GM18870 (cell line): Measurements from ENCODE around the gene RAD51B.

Experiments
- ATAC-seq: cut with Tn5 transposase; IDR thresholded peaks from one replicate; pipeline ENCODE4 v1.9.1; 2021; ENCODE audit warnings: moderate library complexity; ENCODE audit not compliant: unreplicated experiment

The RAD51B gene

GRCh38 chr14:68719634-68720384 lies 900.2 kb downstream of the RAD51B start:
- no peak for ATAC-seq

DNA sequence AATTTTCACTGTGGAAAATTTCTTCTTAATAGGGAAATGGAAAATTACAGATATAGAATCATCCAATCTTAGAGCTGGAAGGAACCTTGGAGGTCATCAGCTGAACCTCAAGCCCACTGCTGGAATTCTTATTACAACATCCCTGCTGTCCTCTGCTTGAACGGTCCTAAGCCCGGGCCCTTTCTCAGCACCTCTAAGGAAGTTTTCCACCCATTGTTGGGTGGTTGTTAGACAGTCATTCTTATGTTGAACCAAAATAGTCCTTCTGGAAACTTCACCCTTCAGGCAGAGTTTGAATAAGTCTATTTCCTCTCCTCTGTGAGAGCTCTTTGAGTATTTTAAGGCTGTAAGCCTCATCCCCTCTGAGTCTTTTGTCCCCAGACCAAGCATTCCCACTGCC lies 902.6 kb downstream of the RAD51B start:
- ATAC-seq, result no peak

DNA sequence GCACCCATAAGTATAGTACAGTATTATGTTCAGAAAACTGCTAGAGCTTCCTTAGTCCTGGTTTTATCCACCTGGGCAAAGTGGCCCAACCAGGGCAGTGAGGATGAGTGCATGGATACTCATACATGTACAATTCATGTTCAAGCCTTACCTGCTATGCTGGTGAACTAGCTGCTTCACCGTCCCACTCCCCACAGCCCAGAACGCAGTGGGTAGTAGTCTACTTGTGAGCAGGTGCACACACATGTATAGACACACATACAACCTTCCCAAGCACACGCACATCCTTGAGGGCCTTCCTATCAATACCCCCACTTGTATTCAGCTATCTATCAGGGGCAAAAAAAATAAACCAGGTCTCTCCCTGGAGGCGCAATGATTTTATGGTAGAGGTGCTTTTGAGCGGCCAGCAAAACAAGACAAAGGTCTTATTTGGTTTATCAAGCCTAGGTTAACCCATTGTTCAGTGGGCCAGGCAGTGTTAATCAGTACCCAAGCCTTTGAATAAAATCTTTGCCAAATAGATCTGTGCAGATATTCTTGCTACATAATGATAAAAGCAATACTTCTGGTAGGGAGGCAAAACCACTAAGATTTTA lies 903.5 kb downstream of the RAD51B start:
- no peak for ATAC-seq

DNA sequence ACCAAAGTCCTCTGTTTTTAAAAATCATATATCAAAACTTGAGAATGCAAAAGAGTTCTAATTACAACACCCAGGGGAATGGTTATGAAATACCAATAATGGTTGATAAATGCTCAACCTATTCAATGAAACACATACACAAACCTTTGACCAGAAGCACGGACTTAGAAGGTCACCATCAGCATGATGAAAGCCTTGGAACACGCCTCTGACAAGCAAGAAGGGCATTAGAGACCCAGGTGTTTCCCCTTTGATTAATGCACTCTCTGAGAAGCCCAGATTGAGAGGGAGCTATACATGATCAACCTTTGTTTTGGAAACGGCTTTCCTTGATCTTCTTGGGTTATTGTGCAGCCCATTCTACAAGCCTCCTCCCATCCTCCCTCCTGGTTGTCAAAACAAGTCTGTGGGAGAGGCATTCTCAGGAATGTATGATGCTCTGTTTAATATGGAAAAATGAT lies 904.3 kb downstream of the RAD51B start:
- ATAC-seq, result no peak

GRCh38 chr14:68724914-68725313 lies 905.3 kb downstream of the RAD51B start:
- ATAC-seq, result no peak

DNA sequence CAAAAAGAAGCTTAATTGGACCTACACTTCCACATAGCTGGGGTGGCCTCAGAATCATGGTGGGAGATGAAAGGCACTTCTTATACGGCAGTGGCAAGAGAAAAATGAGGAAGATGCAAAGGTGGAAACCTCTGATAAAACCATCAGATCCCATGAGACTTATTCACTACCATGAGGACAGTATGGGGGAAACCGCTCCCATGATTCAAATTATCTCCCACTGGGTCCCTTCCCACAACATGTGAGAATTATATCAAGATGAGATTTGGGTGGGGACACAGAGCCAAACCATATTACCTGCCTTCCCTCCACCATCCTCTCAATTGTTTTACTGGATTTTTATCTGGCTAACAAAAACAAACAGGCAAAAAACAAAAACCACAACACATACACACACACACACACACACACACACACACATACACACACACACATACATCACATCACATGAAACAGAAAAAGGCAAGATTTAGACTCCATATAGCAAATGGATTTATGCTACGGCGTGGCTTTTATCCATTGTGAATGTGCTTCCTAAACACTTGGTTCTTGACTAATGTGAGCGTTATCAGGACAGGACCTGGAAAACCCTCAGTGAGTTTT lies 906.6 kb downstream of the RAD51B start:
- ATAC-seq, result no peak

- no peak for ATAC-seq
Measured at GRCh38 chr14:68727315-68728047, 907.9 kb downstream of the RAD51B start.

DNA sequence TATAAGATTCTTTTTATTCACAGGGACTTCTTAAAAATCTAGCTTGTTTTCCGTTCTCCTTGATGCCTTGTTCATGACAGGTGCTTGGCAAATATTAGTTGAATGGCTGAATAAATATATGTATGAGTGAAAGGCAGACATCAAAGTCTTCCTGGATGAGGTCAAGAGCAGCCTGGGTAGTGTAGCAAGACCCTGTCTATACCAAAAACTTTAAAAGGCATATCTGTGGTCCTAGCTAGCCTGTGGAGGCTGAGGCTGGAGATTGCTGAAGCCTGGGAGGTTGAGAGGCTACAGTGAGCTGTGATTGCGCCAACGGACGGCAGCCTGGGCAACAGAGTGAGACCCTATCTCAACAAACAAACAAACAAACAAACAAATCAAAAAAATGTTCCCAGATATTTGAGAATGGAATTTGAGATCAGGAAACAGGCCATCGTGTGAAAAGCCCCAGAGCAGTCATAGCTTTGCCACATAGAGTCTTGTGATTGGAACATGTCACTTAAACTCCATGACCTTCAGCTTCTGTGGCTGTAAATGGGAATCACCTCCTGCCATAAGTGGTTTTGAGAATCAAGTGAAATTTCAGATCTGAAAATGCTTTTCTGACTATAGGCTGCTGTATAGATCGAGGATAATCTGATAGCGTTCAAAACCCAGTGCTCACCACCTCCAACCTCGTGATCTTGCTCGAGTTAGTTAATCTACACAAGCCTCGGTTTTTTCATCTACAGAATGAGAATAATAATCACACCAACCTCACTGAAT lies 908.9 kb downstream of the RAD51B start:
- ATAC-seq, result no peak

DNA sequence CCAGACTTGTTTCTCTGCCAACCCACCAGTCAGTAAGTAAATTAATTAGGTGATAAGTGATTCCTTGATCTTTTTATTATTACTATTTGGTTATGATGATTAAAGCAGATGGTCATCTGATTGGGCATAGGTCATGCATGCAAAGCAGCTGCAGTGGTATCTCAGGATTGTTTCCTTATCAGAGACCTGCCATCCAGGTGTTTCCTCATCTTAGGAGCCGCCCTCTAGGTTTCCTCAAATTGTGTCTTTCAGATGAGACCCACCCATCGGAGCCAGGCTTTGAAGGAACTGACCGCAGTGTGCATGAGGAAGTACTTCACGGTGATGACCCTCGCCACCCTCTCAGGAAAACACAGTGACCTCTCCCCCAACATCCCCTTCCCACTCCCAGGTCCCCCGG lies 910.0 kb downstream of the RAD51B start:
- no peak for ATAC-seq

DNA sequence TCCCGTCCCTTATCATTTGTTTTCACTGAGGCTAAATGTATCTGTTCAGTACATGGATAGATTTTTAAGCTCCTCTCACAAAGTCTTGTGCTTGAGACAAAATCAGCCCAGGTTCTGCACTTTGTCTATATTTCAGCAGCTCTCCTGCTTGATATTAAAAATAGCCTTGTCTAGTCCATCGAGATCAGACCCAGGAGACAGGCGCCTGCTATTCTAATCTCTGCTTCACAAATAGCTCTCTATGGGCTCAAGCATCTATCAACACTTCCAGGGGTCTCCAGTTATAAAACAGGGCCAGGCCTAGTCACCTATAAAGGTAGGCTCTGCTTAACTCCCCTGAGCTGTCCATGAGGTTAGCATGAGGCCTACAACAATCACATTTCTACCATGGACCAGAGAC lies 910.8 kb downstream of the RAD51B start:
- ATAC-seq, result no peak

DNA sequence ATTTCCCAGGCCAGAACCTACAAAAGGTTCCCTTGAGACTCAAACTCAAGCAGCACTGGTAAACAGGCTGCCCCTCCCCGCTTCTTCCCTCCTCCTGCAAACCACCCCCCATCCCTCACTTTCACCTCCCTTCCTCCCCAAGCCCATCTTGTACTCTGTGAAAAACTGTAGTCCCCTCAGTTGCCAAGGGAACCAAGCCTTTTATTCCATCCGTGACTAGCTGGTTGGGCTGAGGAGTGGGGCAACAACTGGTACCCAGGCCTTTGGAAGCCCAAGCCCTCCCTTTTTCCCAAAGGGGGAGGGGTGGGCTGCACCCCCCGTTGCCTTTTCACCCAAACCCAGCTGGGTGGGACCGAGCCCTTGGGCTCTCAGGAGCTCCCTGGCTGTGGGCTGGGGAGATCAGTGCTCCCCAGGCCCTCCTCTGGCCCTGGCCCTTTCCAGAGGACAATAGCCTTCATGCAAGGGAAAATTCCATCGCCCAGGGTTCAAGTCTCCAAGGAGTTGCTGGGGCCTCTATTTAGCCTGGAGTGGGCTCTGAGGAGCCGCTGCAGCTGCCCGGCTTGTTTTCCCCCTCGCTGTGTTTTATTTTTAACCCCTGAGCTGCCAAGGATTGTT lies 911.3 kb downstream of the RAD51B start:
- ATAC-seq, result no peak

- no peak for ATAC-seq
Measured at GRCh38 chr14:68733086-68733914, 913.7 kb downstream of the RAD51B start.

- peak; percentile 58 for ATAC-seq
Measured at GRCh38 chr14:68734231-68734732, 914.7 kb downstream of the RAD51B start.

DNA sequence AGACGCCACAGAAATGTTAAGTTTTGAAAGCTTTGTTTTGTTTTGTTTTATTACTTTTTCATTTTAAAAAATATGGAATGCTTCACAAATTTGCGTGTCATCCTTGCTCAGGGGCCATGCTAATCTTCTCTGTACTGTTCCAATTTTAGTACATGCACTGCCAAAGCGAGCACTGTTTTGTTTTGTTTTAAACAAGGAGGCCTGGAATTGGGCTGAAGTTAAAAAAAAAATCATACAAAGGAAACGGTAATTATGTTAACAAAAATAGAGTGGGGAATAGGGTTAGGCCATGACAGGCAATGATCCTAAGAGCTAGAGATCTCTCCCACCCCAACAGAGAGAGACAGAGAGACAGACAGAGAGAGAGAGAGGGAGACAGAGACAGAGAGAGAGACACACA lies 916.3 kb downstream of the RAD51B start:
- no peak for ATAC-seq

DNA sequence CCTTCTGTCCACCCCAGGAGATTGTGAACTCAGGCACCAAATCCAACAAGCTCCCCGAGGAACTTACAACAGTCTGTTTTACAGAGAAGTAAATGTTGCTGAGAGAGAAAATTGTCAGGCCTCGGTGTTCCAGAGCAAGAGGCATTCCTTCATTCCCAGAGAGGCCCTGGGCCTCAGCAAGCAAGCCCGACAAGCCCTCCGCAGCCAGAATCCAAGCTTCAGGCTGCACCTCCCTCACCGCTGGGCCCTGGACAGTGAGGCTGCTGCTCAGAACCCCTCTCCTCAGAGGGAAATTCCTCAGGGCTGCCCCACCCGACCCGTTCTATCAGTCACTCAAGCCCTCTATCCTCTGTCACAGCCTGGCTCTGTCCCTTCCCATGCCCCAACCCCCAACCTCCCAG lies 916.9 kb downstream of the RAD51B start:
- no peak for ATAC-seq

GRCh38 chr14:68737086-68737485 lies 917.5 kb downstream of the RAD51B start:
- no peak for ATAC-seq

DNA sequence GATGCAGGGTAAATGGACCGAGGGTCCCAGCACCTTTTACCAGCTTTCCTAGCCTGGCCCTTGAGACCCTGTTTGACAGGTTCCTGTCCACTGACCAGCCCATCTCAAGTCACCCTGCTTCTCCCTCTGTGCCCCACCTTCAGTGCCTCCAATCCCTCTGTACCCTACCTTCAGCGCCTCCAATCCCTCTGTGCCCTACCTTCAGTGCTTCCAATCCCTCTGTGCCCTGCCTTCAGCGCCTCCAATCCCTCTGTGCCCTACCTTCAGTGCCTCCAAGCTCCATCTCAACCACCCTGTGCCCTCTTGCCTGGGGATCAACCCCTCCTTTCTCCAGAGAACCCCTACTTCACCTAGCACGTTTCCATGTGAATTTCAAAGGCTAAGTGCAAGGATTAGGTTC lies 919.0 kb downstream of the RAD51B start:
- no peak for ATAC-seq

DNA sequence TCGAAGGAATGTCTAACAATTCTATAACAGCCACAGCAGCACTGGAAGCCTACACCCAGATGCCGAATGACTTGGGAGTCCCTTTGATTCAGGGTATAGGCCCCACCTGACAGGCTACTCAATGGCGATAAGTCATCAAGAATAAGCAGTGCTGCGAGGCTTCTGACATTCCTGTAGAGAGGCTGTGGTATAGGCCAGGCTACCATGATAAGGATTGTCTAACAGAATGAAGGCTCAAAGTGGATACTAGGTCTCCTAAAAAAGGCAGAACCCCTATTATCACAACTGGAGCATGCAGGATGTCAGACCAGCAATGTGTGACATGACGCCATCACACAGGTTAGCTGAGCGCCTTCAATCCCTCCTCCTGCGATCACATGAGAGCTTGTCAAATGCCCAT lies 920.1 kb downstream of the RAD51B start:
- ATAC-seq, result no peak

- ATAC-seq, result no peak
Measured at GRCh38 chr14:68740788-68741476, 921.4 kb downstream of the RAD51B start.
